Fibroblast of villous mesenchyme (primary cell): ENCODE results near the gene CACNA2D4. TPM values are rescaled to one million over a fixed set of nuclear protein-coding genes. Genes with fewer than 3 reads are reported as not detected.

Experiments used
- DNase-seq: peaks from one replicate; pipeline ENCODE4 v3.0.0-alpha.2; 2010; ENCODE audit warnings: low read depth
- H3K4me3 ChIP-seq: 2 replicates; pipeline ENCODE4 v1.5.1; 2011; ENCODE audit warnings: low read depth, mild to moderate bottlenecking, low read length
- total RNA-seq: library from RNA; depleted of rRNA; stranded (reverse); fragments of >200 nt; gene quantifications from 2 replicates; pipeline ENCODE4 v1.2.3, GENCODE V29; 2012
- TF ChIP-seq, protein P1 (sequence below): IDR thresholded peaks from 2 replicates; pipeline ENCODE4 v1.5.1; 2012; ENCODE audit warnings: low read depth, mild to moderate bottlenecking, low read length; ENCODE audit not compliant: insufficient read depth

CACNA2D4 gene
- total RNA-seq, 1 donor, result 1.7 TPM

DNA sequence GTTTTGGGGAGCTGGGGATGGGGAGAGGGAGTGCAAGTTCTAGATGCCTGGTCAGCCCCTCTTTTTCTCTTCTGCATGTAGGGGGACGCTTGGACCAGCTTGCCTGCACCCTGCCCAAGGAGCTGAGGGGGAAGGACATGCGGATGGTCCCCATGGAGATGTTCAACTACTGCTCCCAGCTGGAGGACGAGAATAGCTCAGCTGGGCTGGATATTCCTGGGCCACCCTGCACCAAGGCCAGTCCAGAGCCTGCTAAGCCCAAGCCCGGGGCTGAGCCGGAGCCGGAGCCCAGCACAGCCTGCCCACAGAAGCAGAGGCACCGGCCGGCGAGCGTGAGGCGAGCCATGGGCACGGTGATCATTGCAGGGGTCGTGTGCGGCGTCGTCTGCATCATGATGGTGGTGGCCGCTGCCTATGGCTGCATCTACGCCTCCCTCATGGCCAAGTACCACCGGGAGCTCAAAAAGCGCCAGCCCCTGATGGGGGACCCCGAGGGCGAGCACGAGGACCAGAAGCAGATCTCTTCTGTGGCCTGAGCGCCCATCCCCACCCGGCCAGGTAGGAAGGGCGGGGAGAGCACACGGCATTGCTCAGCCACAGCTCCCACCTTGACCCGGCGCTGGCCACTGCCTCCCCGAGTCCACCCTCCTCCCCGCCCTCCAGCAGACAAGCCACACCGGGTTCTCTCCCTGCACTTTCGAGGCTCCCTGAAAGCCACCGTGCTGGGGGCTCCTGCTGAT is 84.1 kb downstream of the CACNA2D4 start:
- no peak for DNase-seq
- TF ChIP-seq, protein P1, sequence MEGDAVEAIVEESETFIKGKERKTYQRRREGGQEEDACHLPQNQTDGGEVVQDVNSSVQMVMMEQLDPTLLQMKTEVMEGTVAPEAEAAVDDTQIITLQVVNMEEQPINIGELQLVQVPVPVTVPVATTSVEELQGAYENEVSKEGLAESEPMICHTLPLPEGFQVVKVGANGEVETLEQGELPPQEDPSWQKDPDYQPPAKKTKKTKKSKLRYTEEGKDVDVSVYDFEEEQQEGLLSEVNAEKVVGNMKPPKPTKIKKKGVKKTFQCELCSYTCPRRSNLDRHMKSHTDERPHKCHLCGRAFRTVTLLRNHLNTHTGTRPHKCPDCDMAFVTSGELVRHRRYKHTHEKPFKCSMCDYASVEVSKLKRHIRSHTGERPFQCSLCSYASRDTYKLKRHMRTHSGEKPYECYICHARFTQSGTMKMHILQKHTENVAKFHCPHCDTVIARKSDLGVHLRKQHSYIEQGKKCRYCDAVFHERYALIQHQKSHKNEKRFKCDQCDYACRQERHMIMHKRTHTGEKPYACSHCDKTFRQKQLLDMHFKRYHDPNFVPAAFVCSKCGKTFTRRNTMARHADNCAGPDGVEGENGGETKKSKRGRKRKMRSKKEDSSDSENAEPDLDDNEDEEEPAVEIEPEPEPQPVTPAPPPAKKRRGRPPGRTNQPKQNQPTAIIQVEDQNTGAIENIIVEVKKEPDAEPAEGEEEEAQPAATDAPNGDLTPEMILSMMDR, result no peak

DNA sequence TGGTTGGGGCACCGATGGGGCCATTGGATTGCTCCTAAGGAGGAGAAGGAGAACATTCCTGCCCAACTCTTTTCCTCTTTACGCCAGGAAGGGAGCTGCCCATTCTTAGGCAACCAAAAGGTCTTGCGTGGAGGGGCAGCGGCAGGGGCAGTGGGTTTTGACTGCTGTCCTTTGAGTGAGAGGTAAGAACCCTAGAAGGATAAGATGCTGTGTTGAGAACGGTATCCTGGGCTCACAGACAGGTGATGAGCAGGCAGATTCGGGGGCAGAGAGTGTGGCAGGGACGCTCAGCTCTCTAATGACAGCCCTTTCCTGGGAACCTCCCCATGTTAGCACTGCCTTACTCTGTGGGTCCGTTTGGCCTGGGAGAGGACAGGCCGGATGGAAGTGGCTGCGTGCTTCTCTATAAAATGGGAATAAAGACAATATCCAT is 84.8 kb downstream of the CACNA2D4 start:
- TF ChIP-seq, protein P1, result no peak
- no peak overlapping the region for H3K4me3 ChIP-seq
- no peak for DNase-seq

More for the DNA sequence above, 84.1 kb downstream of the CACNA2D4 start:
- no peak overlapping the region for H3K4me3 ChIP-seq

DNA sequence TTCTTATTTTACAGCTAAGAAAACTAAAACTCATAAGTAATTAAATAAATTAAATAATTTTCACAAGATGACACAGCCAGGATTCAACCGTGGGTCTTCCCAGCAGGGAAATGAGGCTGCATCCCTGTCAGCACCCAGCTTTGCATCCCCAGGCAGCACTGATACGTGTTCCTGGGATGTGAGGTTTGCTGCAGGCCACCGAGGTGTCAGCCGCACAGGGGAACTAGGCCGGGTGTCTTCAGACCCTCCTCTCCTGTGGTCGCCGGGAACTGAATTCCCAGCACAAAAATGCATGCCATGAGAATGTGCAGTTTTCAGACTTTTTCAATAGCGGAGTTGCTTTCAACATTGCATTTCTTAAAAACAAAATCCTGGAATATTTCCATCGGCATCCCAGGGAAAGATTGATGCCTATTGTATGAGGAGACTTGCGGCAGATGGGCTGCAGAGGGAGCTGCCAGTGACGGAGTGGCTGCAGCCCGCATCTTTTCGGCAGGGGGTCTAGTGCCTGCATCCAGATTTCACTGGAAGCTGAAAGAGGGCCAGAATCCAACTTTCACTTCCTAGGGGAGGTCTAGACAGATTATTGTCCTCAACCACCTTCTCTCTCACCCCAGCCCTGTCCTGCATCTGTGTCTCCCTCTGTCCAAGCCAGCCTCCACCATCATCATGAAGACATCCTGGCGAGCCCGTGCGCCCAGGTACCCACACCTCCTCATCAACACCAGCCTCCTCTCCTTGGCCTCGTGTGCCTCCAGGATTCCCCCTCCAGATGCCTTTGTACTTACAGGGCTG is 85.5 kb downstream of the CACNA2D4 start:
- TF ChIP-seq, protein P1, result no peak
- no peak overlapping the region for H3K4me3 ChIP-seq
- no peak for DNase-seq

DNA sequence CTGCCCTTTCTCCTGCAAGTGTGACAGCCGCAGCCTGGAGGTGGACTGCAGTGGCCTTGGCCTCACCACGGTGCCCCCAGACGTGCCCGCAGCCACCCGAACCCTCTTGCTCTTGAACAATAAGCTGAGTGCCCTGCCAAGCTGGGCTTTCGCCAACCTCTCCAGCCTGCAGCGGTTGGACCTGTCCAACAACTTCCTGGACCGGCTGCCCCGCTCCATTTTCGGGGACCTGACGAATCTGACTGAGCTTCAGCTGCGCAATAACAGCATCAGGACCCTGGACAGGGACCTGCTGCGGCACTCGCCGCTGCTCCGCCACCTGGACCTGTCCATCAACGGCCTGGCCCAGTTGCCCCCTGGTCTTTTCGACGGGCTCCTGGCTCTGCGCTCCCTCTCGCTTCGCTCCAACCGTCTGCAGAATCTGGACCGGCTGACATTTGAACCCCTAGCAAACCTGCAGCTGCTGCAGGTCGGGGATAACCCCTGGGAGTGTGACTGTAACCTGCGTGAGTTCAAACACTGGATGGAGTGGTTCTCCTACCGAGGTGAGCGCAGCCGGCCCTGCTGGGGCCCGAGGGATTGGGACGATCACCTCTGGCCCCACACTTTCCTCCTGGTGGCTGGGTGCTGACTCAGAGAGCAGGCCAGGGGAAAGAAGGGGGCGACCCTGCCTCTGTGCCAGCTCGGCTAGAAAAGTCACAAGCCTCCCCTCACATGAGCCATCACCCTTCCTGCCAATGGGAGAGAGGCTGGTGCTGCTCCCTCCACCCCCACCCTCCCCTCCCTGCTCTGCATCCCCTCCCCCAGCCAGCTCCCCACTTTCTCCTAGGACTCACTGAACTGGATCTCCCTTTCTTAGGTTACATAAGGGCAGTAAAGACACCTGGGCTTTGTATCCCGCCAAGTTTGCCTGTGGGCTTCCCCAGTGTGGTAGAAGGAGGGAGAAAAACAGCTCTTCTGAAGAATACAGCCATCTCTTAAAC is 87.2 kb downstream of the CACNA2D4 start:
- no peak overlapping the region for H3K4me3 ChIP-seq
- TF ChIP-seq, protein P1, result no peak
- DNase-seq, result peak; percentile 55

DNA sequence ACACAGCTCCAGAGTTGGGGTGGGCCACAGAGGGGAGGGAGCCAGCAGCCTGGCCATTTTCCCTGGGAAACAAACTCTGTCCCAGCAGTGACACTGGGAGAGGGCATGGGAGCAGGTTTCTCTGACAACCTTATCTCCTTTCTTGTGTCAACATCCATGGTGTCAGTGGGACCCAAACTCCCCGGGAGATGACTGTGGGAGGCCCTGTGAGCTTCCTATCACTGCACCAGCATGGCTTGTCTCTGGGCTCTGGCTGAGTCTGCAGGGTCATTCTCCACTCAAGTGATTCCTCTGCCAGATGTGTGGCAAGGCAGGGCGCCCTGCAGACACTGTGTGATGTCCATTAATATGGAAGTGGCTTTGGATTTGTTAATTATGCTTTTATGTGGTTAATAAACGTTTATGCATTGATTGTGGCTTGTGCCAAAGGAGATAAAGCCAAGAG is 88.0 kb downstream of the CACNA2D4 start:
- no peak for DNase-seq
- H3K4me3 ChIP-seq, result no peak overlapping the region
- TF ChIP-seq, protein P1, result no peak

DNA sequence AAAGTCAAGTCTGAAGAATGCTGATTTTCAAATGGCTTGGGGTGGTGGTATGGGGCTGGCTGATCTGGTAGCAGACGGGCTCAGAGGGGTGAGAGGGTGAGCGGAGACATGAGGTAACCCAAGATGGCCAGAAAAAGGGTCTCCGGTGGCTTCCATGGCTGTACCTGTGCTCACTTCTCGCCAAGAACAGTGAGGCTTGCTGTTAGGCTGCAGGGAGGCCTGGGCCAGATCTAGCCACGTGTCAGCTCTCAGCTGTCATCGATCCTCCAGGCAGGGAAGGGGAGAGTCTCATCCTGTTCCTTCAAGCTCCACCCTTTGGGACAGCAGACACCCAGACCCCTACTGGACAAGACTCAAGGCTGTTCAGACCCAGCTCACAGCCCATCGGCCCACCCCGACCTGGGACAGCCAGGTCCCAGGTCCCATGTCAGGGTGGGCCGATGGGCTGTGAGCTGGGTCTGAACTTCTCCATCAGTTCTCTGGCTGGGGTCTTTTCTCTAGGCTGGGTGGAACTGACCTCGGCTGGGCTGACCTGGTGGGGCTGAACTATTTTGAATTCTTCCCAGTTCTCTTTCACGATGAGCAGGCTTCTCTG is 89.0 kb downstream of the CACNA2D4 start:
- no peak overlapping the region for H3K4me3 ChIP-seq
- TF ChIP-seq, protein P1, result no peak
- DNase-seq, result no peak
